ENCODE results near the gene BPIFB3. TPM values are rescaled to one million over a fixed set of nuclear protein-coding genes. Genes with fewer than 3 reads are reported as not detected.
"Not testable (repeated sequence)": the region's sequence is repeated elsewhere in the genome, so short reads cannot be mapped to it uniquely, and the experiment has no call there.

BPIFB3 gene
- polyA plus RNA-seq, 10 donors = not detected

GRCh38 chr20:33086052-33086722 lies 32.5 kb downstream of the BPIFB3 start:
- no peak for DNase-seq

GRCh38 chr20:33091147-33091546 lies 37.4 kb downstream of the BPIFB3 start:
- DNase-seq = no peak

- no peak for DNase-seq
These were observed 38.0 kb downstream of the BPIFB3 start for GRCh38 chr20:33091693-33092092.

GRCh38 chr20:33092361-33092760 lies 38.7 kb downstream of the BPIFB3 start:
- DNase-seq = no peak

- no peak for DNase-seq
These were observed 39.4 kb downstream of the BPIFB3 start for GRCh38 chr20:33093074-33093473.

- DNase-seq = no peak
These were observed 39.9 kb downstream of the BPIFB3 start for GRCh38 chr20:33093582-33093981.

GRCh38 chr20:33095249-33095648 lies 41.5 kb downstream of the BPIFB3 start:
- no peak for DNase-seq

- DNase-seq = peak; percentile 15 to 55 (median 23)
These were observed 42.3 kb downstream of the BPIFB3 start for GRCh38 chr20:33095902-33096584.

GRCh38 chr20:33097001-33097400 lies 43.3 kb downstream of the BPIFB3 start:
- DNase-seq = peak in 2 of 3 donors; percentile 44 to 64

- no peak for DNase-seq
These were observed 46.3 kb downstream of the BPIFB3 start for GRCh38 chr20:33099843-33100538.

- DNase-seq = no peak
These were observed 49.9 kb downstream of the BPIFB3 start for GRCh38 chr20:33103556-33103955.

- DNase-seq = no peak
These were observed 50.6 kb downstream of the BPIFB3 start for GRCh38 chr20:33104336-33104735.

- DNase-seq = peak in 2 of 3 donors; percentile 66 to 72
These were observed 51.7 kb downstream of the BPIFB3 start for GRCh38 chr20:33105316-33105924.

GRCh38 chr20:33106058-33106620 lies 52.4 kb downstream of the BPIFB3 start:
- peak in 1 of 3 donors; percentile 59 for DNase-seq

GRCh38 chr20:33108661-33109060 lies 55.0 kb downstream of the BPIFB3 start:
- DNase-seq = no peak

- no peak for DNase-seq
These were observed 56.6 kb downstream of the BPIFB3 start for GRCh38 chr20:33110147-33110825.

- DNase-seq = no peak
These were observed 57.6 kb downstream of the BPIFB3 start for GRCh38 chr20:33111306-33111705.

- DNase-seq = no peak
These were observed 59.1 kb downstream of the BPIFB3 start for GRCh38 chr20:33112547-33113386.

- no peak for DNase-seq
These were observed 59.7 kb downstream of the BPIFB3 start for GRCh38 chr20:33113387-33113908.

GRCh38 chr20:33115501-33115900 lies 61.8 kb downstream of the BPIFB3 start:
- not testable (repeated sequence) for DNase-seq

Measured in muscle of back (tissue), 11 donors.